ENCODE results near the gene NELL2.

NELL2 gene

DNA sequence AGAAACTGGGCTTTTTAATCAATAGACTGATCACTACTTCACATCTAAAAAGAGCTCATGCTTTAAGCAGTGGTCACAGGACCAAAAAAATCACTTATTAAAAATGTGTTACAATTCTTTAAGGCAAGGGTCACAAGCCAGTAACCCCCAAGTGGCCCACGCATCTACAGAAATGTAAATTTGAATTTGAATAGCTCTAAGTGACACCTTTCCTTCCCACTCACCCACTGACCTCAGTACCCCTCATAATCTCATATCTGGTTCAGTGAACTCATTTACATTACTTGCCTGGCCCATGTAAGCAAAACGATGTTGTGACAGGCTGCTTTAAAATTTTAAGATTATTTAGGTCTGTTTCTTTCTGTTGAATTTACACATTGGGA is 27.4 kb downstream of the NELL2 start:
- no peak for DNase-seq (ENCODE audit: low read depth)
- no peak overlapping the region for H3K4me3 ChIP-seq (ENCODE audit: low read depth, low read length)
- TF ChIP-seq, protein P1, sequence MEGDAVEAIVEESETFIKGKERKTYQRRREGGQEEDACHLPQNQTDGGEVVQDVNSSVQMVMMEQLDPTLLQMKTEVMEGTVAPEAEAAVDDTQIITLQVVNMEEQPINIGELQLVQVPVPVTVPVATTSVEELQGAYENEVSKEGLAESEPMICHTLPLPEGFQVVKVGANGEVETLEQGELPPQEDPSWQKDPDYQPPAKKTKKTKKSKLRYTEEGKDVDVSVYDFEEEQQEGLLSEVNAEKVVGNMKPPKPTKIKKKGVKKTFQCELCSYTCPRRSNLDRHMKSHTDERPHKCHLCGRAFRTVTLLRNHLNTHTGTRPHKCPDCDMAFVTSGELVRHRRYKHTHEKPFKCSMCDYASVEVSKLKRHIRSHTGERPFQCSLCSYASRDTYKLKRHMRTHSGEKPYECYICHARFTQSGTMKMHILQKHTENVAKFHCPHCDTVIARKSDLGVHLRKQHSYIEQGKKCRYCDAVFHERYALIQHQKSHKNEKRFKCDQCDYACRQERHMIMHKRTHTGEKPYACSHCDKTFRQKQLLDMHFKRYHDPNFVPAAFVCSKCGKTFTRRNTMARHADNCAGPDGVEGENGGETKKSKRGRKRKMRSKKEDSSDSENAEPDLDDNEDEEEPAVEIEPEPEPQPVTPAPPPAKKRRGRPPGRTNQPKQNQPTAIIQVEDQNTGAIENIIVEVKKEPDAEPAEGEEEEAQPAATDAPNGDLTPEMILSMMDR (conservative IDR thresholded peaks at IDR 0.05; ENCODE audit: low read depth, low read length), result no peak

GRCh38 chr12:44847888-44848702 is 28.0 kb downstream of the NELL2 start:
- TF ChIP-seq, protein P1 (conservative IDR thresholded peaks at IDR 0.05; ENCODE audit: low read depth, low read length), result no peak
- H3K4me3 ChIP-seq (ENCODE audit: low read depth, low read length), result no peak overlapping the region
- no peak for DNase-seq (ENCODE audit: low read depth)

DNA sequence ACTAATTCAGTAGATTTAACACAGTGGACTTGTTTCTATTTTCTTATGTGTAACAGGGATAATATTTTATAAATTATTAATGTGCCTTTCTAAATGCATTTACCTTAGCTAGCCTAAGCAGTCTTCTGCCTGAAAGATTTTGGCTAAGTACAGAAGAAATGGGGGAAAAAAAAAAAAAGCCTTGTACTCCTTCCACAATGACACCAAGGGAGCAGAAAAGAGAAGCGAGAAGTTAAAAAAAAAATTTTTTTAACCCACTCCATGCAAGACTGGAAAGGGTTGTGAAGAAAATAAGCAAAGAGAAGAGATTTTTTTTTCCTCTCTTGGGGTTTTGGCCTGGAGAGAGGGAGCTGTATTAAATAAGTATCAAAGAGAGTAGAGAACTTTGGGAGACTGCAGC is 28.7 kb downstream of the NELL2 start:
- TF ChIP-seq, protein P1 (conservative IDR thresholded peaks at IDR 0.05; ENCODE audit: low read depth, low read length), result no peak
- H3K4me3 ChIP-seq (ENCODE audit: low read depth, low read length), result no peak overlapping the region
- DNase-seq (ENCODE audit: low read depth), result no peak

DNA sequence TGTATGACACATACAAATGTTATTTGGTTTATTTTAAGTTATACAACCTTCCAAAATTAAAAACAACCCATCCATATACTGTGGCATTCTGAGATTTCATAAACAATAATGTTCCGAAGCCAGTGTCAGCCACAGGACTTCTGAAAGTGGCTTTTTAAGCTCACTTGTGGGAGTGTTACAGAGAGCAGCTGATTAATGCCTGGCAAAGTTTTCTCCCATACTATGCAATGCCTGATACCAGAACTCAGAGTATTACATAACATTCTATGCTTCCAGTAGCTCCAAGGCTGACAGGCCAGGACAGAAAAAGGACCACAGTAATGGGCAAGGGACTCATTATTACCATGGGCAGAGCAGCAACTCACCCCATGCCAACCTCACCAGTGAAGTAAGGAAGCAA is 29.3 kb downstream of the NELL2 start:
- H3K4me3 ChIP-seq (ENCODE audit: low read depth, low read length), result no peak overlapping the region
- DNase-seq (ENCODE audit: low read depth), result no peak
- TF ChIP-seq, protein P1 (conservative IDR thresholded peaks at IDR 0.05; ENCODE audit: low read depth, low read length), result no peak

DNA sequence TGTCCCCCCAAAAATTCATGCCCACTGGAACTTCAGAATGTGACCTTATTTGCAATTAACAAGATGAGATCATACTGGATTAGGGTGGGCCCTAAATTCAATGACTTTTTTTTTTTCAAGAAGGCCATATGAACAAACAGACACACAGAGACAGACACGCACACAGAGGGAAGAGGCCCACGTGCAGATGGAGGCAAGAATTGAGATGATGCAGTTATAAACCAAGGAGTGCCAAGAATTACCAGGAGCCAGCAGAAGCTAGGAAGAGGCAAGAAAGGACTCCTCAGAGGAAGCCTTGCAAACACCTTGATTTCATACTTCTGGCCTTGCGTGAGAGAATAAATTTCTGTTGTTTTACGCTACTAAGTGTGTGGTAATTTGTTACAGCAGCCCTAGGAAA is 33.4 kb downstream of the NELL2 start:
- no peak for DNase-seq (ENCODE audit: low read depth)
- TF ChIP-seq, protein P1 (conservative IDR thresholded peaks at IDR 0.05; ENCODE audit: low read depth, low read length), result no peak

GRCh38 chr12:44839785-44840184 is 36.3 kb downstream of the NELL2 start:
- H3K4me3 ChIP-seq (ENCODE audit: low read depth, low read length), result no peak overlapping the region
- TF ChIP-seq, protein P1 (conservative IDR thresholded peaks at IDR 0.05; ENCODE audit: low read depth, low read length), result no peak
- DNase-seq (ENCODE audit: low read depth), result no peak

More for the DNA sequence above, 33.4 kb downstream of the NELL2 start:
- H3K4me3 ChIP-seq (ENCODE audit: low read depth, low read length), result no peak overlapping the region
